GM21528 (cell line): ENCODE data around the gene NCR3LG1.

Experiments
- ATAC-seq: cut with Tn5 transposase; IDR thresholded peaks from one replicate; pipeline ENCODE4 v1.9.1; 2021; ENCODE audit warnings: mild to moderate bottlenecking, moderate library complexity; ENCODE audit not compliant: unreplicated experiment, low FRiP score

Gene NCR3LG1

DNA sequence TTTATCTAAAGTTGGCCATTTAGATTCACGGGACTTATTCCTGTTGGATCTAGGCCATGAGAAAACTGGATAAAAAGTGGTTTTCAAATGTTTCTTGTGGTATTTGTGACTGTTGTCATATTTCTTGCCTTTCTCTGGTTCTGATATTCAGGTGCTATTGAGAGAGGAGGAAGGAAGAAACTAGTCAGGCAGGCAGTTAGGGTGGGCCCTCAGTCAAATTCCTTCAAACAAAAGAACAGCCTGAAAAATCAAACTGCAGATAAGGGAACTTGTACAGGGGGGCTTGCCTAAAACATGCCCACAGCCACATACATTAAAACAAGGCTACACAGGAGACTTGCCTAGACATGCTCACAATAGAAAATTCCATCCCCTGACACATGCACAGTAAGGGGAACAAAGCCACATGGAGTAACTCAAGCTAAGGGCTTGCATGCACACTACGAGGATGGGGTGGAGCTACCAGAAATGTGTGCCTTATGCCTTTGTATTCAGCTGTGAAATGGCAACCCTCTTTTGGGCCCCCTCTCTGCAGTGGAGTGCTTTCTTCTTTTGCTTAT lies 18.2 kb downstream of the NCR3LG1 start:
- ATAC-seq, result no peak

DNA sequence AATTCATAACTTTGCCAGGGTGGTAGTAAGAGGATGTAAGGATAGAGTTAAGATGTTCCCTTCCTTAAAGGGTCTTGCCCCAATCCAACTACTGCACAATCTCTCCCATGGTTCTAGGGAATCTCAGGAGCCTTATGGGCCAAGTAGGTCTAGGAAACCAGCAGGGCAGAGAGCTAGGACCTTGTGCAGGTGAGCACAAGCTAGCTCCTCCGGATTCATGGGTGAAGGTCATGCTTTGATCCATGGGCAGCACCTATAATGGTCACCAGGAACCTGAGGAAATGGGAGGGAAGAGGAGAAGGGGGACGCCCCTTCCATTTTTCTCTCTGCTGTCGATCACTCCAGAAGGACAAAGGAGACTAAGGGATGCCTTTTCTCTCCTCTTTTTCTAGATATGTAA lies 20.0 kb downstream of the NCR3LG1 start:
- ATAC-seq, result no peak

DNA sequence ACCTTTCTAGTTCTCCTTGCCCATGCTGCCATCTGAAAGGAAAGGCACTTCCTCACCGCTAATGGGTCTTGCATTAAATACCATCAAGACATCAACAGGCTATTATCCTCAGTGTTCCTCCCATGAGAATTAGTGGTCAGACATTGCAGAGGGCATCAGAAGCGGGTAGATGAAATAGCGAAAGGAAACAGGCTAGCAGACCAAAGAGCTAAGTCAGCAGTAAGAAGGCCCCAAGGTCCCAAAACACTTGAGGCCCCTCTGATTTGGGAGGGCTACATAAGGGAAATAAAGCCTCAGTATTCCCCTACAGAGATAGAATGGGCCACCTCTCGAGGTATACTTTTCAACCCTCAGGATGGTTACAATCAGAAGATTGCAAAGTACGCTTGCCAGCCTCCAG lies 23.9 kb downstream of the NCR3LG1 start:
- ATAC-seq, result no peak

DNA sequence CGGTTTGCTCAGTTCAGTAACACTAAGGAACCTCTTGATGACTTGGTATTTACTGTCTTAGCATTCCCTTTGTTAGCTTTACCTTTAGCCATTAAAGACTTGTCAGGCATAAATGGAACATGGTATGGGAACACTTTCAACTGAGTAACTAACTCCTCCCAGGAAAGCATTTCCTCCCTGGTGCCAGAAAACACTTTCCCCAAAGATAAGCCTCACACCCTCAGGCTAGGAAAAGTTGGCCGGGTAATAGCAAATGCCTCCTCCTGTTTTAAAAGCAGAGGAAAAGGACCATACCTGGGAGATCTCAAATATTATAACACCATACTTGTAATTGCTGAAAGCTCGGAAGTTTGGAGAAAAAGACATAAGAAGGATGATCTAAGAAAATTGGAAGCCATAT lies 24.9 kb downstream of the NCR3LG1 start:
- ATAC-seq, result no peak

DNA sequence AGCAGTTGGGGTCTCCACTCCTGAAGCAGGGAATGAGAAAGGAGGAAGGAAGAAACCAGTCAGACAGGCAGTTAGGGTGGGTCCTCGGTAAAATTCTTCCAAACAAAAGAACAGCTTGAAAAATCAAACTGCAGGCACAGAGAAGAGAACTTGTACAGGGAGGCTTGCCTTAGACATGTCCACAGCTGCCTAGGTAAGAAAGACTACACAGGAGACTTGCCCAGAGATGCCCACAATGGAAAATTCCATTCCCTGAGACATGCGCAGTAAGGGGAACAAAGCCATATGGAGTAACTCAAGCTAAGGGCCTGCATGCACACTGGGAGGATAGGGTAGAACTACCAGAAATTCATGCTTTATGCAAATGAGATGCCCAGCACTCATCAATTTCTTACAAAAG lies 27.1 kb downstream of the NCR3LG1 start:
- no peak for ATAC-seq

DNA sequence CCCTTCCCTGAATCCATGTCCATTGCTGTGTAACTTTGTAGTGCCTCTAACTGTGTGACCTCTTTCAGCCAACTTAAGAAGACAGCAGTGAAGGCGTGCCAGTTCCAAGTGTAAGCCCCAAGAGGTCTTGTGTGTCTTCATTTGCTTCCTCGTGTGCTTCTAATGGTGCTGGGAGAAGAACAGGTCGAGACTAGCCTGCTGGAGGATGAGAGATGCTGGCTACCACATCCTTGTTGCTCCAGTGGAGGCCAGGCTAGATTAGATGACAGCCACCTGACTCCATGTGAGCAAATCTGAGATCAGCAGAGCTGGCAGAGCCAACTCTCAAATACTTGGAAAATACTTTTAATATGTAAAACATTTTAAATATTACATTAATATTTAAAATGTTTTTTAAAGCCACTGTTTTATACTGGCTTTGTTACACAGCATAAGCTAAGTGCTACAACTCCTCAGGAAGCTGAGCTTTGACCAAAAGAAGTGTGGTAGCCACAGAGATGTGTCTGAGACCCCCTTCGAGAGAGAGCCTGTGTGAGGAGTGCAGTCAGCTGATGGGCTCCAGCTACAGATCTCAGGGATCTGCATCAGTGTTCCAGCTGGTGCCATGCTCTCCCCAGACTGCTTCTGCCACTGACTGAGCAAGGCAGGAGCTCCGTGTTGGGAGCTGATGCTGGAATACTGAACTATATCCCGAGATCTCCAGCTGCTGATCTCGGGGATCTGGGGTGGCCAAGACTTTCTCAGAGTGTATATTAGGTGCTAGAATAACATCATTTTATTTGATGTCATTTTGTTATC lies 28.0 kb downstream of the NCR3LG1 start:
- ATAC-seq, result no peak

DNA sequence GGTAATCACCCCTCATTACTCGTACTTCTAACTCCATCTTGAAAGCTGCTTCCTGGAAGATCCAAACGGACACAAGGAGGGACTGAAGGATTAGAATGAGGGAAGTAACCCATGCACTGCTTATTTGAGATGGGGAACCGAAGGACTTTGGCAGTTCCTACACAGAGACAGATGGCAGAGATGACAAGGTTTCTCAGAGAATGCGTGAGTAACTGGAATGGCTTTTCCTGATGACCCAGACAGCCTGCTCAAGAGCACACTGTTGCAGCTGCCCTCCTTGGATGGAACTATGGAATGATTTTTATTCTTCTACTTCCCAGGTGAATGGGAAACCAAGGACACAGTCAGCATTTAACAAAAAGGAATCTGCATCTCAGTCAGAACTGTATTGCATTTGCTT lies 29.6 kb downstream of the NCR3LG1 start:
- ATAC-seq, result no peak

DNA sequence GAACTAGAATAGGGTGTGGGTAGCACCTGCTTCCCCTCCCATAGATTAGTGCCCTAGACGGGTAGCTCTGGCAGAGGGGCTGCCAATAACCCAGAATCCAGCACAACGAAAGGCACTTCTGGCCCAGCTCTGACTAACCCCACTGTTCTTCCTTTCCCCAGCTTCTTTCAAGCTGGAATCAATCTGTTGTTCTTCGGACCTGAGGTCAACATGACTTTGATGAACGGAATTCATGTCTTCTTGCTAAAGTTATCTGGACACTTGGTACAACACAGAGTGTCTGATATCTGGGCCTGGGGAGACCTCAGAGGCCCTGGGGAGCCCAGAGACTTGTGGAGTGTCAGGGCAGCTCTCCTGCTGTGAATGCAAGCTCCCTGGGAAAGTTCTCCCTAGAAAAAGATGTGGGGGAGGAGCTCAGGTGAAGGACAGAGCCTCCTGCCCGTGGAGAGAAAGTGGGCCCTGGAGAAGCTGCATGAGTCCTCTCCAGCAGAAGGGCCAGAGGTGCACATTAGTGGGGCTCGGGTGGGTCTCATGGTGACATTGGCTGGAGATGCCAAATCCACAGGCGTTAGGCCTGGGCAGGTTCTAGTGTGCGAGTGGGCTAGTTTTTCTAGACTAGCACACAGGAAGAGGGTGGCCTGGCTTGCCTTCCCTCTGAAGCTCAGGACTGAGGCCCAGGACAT lies 30.6 kb downstream of the NCR3LG1 start:
- ATAC-seq, result no peak

DNA sequence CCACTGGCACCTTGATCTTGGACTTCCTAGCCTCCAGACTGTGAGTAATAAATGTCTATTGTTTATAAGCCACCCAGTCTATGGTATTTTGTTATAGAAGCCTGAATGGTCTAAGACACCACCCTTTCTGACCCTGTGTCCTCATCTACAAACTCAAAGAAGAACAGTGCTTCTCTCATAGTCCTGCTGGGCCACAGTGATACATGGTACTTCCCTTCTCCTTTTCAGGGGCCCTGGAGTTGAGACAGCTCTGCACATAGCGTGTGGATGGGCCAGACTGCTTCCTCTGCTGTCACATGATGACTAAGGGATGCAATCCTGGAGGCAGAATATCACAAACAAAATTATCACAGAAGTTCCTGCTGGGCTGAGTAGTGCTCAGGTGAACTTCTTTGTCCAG lies 31.9 kb downstream of the NCR3LG1 start:
- no peak for ATAC-seq

DNA sequence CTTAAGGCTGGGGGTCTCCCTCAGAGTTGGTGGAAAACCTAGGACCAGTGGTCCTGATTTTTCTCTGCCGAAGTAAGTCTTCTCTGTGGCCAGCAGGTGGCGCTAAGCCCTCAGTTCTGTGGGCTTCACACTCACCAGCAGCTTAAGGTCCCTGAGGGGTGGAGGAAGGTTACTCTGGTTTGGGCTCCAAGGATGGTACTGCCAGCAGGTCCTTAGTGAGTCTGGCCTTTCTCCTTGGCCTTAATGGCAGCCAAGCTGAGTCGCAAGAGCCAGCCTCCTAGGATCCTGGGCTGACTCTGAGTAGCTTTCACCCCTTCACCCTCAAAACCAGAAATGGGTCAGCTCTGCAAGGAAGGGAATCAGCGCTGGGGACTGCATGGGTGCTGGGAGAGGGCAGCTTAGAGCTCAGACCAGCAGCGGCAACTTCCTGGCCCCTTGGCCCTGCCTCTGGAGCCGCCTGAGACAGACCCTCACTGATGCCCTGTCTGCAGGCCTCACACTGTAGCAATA lies 32.5 kb downstream of the NCR3LG1 start:
- no peak for ATAC-seq

DNA sequence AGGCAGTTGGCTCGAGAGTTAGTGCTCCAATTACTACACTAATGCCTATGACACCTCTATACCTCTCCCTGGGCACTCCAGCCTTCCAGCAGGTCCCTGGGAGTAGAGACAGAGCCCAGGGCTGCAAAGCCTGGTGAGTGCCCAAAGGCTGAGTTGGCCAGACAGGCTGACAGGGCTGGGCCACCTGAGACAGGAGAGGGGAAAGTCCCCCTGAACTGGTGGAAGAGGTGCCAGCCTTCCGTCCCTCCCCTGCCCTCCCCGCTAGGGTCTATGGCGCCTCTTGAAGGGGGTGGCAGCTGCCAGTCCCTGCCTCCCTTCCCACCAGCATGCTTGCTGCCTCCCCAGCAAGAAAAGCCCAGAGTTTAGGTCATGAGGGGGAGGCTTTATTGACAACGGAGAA lies 33.9 kb downstream of the NCR3LG1 start:
- no peak for ATAC-seq

DNA sequence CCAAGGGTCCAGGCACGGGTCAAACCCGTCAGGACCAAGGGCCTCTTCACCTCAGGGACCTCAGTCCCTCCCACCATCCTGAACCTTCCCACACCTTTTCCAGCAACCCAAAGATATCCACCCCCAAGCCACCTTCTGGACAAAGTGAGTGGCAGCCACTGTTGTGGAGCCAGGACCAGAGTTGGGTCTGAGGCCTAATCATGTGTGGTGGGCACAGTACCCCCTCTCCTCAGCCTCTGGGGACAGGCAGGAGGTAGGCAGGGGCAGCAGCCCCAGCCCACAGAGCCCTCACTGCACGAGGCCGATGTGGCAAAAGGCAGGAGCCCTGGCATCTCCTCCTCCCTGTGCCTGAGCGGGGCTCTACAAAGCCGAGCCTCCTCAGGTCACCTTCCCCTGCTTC lies 34.3 kb downstream of the NCR3LG1 start:
- ATAC-seq, result no peak

DNA sequence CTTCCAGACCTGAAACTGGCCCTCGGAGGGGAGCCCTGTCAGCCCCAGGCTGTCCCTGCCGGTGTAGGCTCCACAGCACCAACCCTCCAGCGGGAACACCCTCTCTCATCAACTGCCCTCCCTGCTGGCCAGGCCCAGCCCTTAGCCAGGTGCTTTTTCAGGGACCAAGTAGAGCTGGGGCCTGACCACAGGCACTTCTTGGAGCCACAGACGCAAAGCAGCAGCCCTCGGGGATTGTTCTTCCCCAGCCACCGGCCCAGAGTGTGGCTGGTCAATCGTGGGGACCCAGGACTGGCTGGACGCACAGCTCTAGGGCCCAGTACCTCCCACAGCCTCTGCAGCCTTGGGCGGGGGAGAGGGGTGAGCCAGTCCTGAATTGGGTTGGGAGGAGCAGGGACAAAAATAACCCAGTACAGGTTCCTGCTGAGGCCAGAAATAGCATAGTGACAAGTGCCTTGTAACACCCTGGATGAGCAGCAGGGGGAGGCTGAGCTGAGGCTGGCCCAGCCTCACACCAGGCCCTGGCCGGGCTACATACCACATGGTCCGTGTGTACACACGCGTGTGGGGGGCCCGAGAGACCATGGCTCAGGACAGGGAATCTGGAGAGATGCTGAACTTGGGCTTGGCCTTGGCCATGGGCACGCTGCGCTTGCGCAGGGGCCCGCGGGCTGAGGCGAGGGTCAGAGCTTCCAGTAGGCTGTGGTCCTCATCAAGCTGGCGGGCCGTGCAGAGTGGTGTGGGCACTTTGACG lies 34.9 kb downstream of the NCR3LG1 start:
- ATAC-seq, result no peak

DNA sequence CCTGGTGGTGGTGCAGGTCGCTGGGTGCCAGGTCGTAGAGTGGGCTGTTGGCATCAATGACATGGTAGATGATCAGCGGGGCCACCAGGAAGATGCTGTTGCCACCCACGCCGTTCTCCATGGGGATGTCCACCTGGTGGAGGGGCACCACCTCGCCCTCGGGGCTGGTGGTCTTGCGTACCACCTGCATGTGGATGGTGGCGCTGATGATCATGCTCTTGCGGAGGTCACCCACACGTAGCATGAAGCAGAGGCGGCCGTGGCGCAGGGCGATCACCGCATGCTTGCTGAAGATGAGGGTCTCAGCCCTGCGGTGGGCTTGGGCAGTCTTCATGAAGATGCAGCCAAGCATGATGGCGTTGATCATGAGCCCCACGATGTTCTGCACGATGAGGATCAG lies 35.7 kb downstream of the NCR3LG1 start:
- ATAC-seq, result no peak

DNA sequence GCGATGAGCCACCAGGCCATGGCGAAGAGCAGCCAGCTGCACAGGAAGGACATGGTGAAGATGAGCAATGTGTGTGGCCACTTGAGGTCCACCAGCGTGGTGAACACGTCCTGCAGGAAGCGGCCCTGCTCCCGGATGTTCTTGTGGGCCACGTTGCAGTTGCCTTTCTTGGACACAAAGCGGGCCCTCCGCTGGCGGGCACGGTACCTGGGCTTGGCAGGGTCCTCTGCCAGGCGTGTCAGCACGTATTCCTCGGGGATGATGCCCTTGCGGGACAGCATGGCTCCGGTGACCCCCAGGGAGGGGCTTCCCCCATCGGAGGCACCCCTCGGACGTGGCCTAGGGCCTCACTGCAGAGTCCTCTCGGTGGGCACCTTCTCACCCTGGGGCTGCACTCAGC lies 36.2 kb downstream of the NCR3LG1 start:
- no peak for ATAC-seq

DNA sequence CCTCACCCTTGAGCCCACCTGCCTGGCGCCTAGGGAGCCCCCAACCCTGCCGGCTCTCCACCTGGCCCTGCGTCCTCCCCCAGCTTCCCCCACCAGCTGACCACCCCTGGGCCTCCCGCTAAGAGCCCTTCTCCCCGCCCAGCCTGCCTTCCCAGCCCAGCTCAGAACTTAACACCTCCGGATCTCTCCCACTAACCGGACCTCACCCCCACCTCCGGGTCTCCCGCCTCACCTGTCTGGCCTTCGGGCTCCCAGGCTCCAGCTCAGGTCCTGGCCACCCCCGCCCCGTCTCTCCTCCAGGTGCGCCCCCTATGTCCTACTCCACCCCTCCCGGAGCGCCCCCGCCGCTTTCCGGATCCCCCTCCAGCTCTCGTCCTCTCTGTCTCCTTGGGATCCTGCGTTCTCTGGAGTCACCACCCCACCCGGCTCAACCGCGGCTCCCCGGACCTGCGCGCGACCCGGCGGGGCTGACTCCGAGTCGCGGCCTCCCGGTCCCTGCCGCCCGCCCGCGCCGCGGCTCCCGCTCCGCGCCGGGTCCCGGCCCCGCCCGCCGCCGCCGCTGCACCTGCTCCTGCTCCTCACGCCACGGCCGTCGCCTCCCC lies 37.1 kb downstream of the NCR3LG1 start, which contains the start of gene KCNJ11:
KCNJ11 (minus strand) TSS at position 51 of the 602 bp plus-strand sequence. CDS start 568 bp downstream, outside the sequence.
- peak; percentile 39 for ATAC-seq

DNA sequence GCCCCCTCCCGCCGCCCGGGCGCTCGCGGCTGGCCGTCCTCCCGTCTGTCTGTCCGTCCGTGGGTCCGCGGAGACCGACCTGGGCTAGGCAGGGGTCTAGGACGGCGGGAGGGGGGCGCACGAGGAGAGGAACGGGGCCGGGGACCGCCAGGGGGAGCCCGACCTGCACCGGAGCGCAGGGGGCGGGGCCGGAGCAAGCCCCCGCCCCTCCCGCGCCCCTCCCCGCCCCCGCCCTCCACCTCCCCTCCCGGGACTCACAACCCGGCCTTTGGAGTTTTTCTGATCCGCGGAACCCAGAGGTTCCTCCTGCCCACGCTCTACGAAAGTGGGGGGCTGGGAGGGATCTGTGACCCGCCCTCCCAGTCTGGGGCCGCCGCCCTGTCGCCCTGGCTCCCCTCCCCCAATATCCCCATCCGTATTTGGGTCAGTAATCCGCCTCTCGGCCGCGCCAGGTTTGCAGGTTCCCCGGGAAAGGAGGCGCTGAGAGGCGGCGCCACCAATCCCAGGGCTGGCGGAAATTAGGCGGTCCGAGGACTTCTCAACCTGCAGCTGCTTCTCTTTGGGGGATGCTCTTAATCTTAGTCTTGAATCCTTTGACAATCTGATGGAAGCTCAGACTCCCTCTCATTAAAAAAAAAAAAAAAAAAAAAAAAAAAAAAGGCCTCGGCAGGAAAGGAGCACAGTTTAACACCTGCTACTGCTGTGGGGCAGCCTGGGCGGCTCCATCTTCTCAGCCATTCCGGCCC lies 37.8 kb downstream of the NCR3LG1 start:
- ATAC-seq, result peak; percentile 47

DNA sequence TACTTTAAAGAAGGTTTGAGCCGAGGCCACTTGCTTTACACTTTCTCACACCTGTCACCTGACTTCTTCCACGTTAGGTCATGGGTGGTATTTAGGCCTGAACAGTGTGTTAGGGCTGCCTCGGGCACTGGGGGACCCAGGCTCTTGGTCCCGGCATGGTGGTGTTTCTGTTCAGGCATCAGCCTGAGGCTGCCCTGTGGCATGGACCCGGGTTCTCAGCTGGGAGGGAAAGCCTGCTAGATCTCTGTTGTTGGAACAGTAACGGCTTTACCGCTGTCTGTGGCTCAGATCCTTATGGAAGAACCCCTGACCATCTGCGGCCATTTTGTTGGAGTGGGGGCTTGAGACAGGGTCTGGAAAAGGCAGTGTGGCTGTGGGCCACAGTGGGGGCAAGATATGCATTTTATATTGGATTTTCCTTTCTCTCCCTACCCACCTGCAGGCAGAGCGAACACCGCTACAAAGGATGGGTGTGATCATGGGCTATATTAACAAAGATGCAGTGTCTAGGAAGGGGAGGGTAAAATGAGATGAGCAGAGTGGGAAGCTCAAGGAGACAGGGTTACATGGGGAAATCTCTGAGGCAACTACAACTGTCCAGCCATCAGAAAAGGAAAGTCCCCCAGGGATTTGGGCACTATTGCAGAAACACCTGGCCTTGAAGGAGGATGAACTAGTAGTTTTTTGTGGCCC lies 38.5 kb downstream of the NCR3LG1 start:
- no peak for ATAC-seq
